Peyer's patch (tissue), 4 donors: ENCODE data around the gene CDC7. TPM values are rescaled to one million over a fixed set of nuclear protein-coding genes. Genes with fewer than 3 reads are reported as not detected.

Source experiments
- DNase-seq, 3 donors: peaks; one replicate each; pipeline ENCODE4 v3.0.0-alpha.2; 2017 to 2019
- H3K27ac ChIP-seq, 4 donors: fragments of 200-600 bp; sonication (generic); one replicate each; pipeline ENCODE4 v1.5.1; 2016 to 2019
- H3K27me3 ChIP-seq, 2 donors: fragments of 200-600 bp; sonication (generic); one replicate each; pipeline ENCODE4 v1.5.1; 2019
- H3K36me3 ChIP-seq, 3 donors: fragments of 200-600 bp; sonication (generic); one replicate each; pipeline ENCODE4 v1.5.1; 2016 to 2019
- H3K4me1 ChIP-seq, 4 donors: fragments of 200-600 bp; sonication (generic); one replicate each; pipeline ENCODE4 v1.5.1; 2016 to 2019
- H3K4me3 ChIP-seq, 4 donors: fragments of 200-600 bp; sonication (generic); 1 replicate in 3 of 4; 2 replicates in 1 of 4; pipeline ENCODE4 v1.5.1; 2016 to 2019; ENCODE audit warnings: mild to moderate bottlenecking in 1 of 4
- H3K9me3 ChIP-seq, 4 donors: fragments of 200-600 bp; sonication (generic); one replicate each; pipeline ENCODE4 v1.5.1; 2016 to 2019; ENCODE audit warnings: mild to moderate bottlenecking in 1 of 4
- POLR2A ChIP-seq, 2 donors: fragments of 450-650 bp; IDR thresholded peaks; one replicate each; pipeline ENCODE4 v1.5.1; 2017; ENCODE audit warnings: antibody characterized with exemption in 2 of 2, mild to moderate bottlenecking in 2 of 2, moderate library complexity in 2 of 2
- total RNA-seq, 4 donors: library from RNA; depleted of rRNA; stranded (reverse); fragments of >200 nt; gene quantifications; one replicate each; pipeline ENCODE4 v1.1.0, GENCODE V29; 2016
- TF ChIP-seq, protein P1 (sequence below), 6 experiments: fragments of 450-650 bp in 4 of 6; fragments of 200-600 bp in 2 of 6; sonication (generic) in 1 of 6; IDR thresholded peaks; one replicate each; pipeline ENCODE4 v1.5.1; 2017 to 2019; ENCODE audit warnings: antibody characterized with exemption in 6 of 6, mild to moderate bottlenecking in 3 of 6, moderate library complexity in 1 of 6

Gene CDC7
- total RNA-seq, 4 donors from 2014 or later = 1.2 to 10.7 (median 2.9) TPM

DNA sequence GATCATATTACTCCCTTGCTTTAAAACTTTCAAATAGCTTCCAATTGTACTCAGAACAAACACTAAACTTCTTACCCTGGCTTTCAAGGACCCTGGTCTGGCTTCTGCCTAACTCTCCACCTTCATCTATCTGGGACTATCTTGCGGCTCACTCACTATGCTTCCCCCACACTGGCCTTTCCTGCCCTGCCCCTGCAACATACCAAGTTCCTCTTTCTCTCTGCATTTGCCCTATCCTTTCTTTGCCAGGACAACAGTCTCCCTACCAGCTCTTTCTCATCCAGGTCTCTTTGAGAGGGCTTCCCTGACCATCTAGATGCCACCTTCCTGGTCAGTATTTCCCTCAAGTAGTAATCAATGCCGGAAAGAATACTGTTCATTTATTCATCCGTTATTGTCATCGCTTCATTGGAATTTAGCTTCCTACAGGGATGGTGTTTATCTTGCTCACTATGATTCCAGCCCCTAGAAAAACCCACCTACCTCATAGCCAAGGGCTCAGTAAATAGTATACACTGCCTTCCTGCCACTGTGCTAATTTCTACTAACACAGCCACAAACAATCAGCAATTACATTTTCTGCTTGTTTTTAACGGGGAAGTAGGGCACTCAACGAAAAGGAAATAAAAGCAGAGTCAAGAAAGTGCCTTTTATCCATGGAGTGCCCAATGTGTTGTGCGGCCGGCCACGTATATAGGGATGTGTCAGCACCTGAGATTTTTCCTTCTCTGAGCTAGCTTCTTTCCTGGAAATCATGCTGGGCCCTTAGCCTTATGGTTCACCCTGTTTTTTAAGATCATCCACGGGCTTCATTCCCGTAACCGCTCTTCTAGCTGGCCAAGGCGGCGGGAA, 521 bp upstream of the CDC7 start:
- H3K4me3 ChIP-seq = peak overlapping the region; percentile 67 to 83 (median 76)
- TF ChIP-seq POLR2A (IDR thresholded peaks at IDR 0.05) = no peak
- TF ChIP-seq, protein P1, sequence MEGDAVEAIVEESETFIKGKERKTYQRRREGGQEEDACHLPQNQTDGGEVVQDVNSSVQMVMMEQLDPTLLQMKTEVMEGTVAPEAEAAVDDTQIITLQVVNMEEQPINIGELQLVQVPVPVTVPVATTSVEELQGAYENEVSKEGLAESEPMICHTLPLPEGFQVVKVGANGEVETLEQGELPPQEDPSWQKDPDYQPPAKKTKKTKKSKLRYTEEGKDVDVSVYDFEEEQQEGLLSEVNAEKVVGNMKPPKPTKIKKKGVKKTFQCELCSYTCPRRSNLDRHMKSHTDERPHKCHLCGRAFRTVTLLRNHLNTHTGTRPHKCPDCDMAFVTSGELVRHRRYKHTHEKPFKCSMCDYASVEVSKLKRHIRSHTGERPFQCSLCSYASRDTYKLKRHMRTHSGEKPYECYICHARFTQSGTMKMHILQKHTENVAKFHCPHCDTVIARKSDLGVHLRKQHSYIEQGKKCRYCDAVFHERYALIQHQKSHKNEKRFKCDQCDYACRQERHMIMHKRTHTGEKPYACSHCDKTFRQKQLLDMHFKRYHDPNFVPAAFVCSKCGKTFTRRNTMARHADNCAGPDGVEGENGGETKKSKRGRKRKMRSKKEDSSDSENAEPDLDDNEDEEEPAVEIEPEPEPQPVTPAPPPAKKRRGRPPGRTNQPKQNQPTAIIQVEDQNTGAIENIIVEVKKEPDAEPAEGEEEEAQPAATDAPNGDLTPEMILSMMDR (IDR thresholded peaks at IDR 0.05) = no peak
- H3K4me1 ChIP-seq = peaks cover 0 to 11% (median 0%) of the 10 kb centered on the region in 4 donors
- no peaks in the 10 kb centered on the region for H3K9me3 ChIP-seq
- H3K36me3 ChIP-seq = no peaks in the 10 kb centered on the region
- no peak for DNase-seq
- peak overlapping the region; percentile 64 to 86 (median 77) for H3K27ac ChIP-seq
- no peaks in the 10 kb centered on the region for H3K27me3 ChIP-seq

DNA sequence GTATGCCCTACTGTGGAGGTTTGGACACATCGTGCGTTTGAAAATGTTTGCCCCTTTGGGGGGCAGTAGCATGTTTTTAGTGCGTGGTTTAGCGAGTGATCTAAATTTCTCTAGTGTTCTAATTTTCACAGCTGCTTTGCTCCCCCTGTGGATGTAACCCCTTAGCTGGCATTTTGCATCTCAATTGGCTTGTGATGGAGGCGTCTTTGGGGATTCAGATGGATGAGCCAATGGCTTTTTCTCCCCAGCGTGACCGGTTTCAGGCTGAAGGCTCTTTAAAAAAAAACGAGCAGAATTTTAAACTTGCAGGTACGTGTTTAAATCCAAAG, 836 bp downstream of the CDC7 start:
- Histone ChIP-seq H3K4me1 (peaks cover 0 to 11% (median 0%) of the 10 kb centered on the region in 4 donors), H3K27me3 (no peaks in the 10 kb centered on the region), H3K4me3 (peak overlapping the region; percentile 67 to 83 (median 76)), H3K36me3 (no peaks in the 10 kb centered on the region), H3K9me3 (no peaks in the 10 kb centered on the region), H3K27ac (peak overlapping the region; percentile 64 to 86 (median 77))
- TF ChIP-seq POLR2A (IDR thresholded peaks at IDR 0.05) = no peak
- TF ChIP-seq, protein P1 (IDR thresholded peaks at IDR 0.05) = no peak
- DNase-seq = no peak

DNA sequence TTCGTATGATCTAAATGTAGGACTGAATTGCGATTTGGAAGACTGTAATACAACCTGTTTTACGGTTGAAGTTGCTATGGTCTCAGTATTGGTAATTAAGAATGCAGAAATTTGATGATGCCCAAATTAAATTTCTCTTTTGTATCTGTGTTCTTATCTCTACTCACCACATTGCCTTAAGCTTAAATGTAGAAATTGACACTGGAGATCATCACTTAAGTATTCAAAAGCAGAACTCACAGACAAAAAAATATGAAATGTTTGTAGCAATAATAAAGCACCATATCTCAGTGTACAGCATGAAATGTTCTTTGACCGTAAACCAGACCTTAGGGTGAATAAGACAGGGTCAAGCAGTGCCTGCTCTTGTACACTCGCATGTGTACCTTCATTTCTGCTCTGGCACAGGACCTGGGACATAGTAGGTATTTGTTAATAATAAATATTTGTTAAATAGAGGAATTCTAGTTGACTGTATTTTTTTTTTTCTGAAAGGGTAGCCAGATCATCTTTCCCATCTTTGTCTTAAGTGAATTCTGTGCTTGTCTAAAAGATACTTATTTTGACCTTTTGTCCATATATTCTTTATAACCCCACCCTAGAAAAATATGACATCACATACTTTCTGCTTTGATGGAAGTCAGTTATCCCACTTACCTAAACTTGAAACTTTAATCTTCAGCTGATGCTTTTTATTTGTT, 1.5 kb downstream of the CDC7 start:
- Histone ChIP-seq H3K4me1 (peaks cover 0 to 11% (median 0%) of the 10 kb centered on the region in 4 donors), H3K27ac (peak overlapping the region in 1 of 4 donors; percentile 86), H3K4me3 (peak overlapping the region in 1 of 4 donors; percentile 67), H3K9me3 (no peaks in the 10 kb centered on the region), H3K27me3 (no peaks in the 10 kb centered on the region), H3K36me3 (no peaks in the 10 kb centered on the region)
- TF ChIP-seq, protein P1 (IDR thresholded peaks at IDR 0.05) = no peak
- no peak for TF ChIP-seq POLR2A (IDR thresholded peaks at IDR 0.05)
- no peak for DNase-seq

DNA sequence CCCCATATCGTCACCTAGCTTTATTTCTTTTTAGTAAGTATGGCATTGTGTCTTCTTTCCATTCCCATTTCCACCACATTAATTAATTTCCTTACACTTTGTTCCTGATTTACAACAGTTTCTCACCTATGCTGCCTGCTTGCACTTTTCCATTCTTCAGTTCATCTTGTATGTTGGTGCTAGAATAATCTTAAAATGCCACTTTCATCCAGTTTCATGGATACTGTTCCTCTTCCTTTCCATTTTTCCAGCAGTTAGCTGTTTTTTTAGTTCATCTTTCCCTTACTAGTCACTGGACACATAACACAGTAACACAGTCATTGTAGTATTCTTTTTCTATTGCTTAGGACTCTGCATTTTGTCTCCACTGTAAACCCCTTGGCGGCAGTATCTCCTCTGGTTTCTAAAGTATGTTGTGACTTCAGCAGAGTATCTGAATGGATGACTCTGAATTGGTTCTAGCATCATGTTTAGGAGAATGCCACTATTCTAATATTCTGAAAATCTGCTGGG, 2.1 kb downstream of the CDC7 start:
- Histone ChIP-seq H3K9me3 (no peaks in the 10 kb centered on the region), H3K27me3 (no peaks in the 10 kb centered on the region), H3K27ac (no peak overlapping the region), H3K4me1 (peaks cover 0 to 11% (median 0%) of the 10 kb centered on the region in 4 donors), H3K4me3 (no peak overlapping the region), H3K36me3 (no peaks in the 10 kb centered on the region)
- DNase-seq = no peak
- no peak for TF ChIP-seq POLR2A (IDR thresholded peaks at IDR 0.05)

DNA sequence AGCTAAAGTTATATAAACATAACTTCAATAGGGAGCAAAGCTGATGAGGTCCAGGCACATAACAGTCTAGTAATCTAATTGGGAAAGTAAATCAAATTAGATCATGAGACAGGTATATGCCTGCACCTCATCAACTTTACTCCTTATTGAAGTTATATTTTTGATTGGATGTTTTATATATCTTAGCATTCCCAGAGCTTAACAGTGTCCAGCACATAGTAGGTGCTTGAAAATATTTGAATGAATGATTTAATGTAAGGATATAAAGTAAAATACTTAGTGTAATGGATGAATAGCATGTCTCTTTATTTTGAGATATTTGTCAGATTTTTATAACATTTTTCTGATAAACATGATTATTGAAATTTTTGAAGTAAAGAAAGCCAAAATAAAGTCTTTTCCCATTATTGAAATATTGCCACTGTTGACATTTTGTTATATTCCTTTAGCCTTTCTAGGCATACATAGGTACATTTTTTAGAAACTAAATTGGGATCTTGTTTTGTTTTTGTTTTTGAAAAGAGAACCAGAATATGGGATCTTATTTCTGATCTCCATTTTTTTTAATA, 2.8 kb downstream of the CDC7 start:
- no peaks in the 10 kb centered on the region for H3K36me3 ChIP-seq
- no peak overlapping the region for H3K4me3 ChIP-seq
- no peaks in the 10 kb centered on the region for H3K9me3 ChIP-seq
- DNase-seq = no peak
- TF ChIP-seq, protein P1 (IDR thresholded peaks at IDR 0.05) = no peak
- no peak for TF ChIP-seq POLR2A (IDR thresholded peaks at IDR 0.05)
- no peak overlapping the region for H3K27ac ChIP-seq
- no peaks in the 10 kb centered on the region for H3K27me3 ChIP-seq
- peaks cover 0 to 11% (median 0%) of the 10 kb centered on the region in 4 donors for H3K4me1 ChIP-seq
